Activated naive CD8-positive, alpha-beta T cell treated with anti-CD3 and anti-CD28 coated beads for 36 hours (primary cell): ENCODE data around the gene NTN4. TPM values are rescaled to one million over a fixed set of nuclear protein-coding genes. Genes with fewer than 3 reads are reported as not detected.
"Not testable (repeated sequence)": the region's sequence is repeated elsewhere in the genome, so short reads cannot be mapped to it uniquely, and the experiment has no call there.

Experiments
- DNase-seq: peaks from one replicate; pipeline ENCODE4 v3.0.0; 2021
- H3K27ac Mint-ChIP-seq: one replicate; pipeline ENCODE4 v1.8.0; 2022; ENCODE audit warnings: mild to moderate bottlenecking, moderate library complexity, mixed read lengths
- H3K27me3 Mint-ChIP-seq: one replicate; pipeline ENCODE4 v1.8.0; 2022; ENCODE audit warnings: mild to moderate bottlenecking, mixed read lengths
- H3K36me3 Mint-ChIP-seq: one replicate; pipeline ENCODE4 v1.8.0; 2021; ENCODE audit warnings: mild to moderate bottlenecking, mixed read lengths
- H3K4me1 Mint-ChIP-seq: one replicate; pipeline ENCODE4 v1.8.0; 2021; ENCODE audit warnings: mixed read lengths
- H3K4me3 Mint-ChIP-seq: one replicate; pipeline ENCODE4 v1.8.0; 2022; ENCODE audit warnings: mild to moderate bottlenecking, moderate library complexity, mixed read lengths
- H3K9me3 Mint-ChIP-seq: one replicate; pipeline ENCODE4 v1.8.0; 2022; ENCODE audit warnings: mixed read lengths
- total RNA-seq, 2 experiments: library from RNA; stranded (reverse); gene quantifications; one replicate each; pipeline ENCODE4 v1.2.3, GENCODE V29; 2021

Gene NTN4
- total RNA-seq, result not detected

GRCh38 chr12:95790033-95790916 lies at the start of gene NTN4:
Gene NTN4 (minus strand): TSS chr12:95790764. CDS start chr12:95790309, 455 bp downstream.
- Mint-ChIP-seq H3K27ac (no peak within 1 kb of the TSS), H3K4me3 (peak within 1 kb of the TSS; percentile 77), H3K9me3 (no peaks in the 10 kb centered on the region), H3K27me3 (peaks cover 81% of the 10 kb centered on the region), H3K36me3 (no peaks in the 10 kb centered on the region), H3K4me1 (peaks cover 21% of the 10 kb centered on the region)
- peak; percentile 31 for DNase-seq

DNA sequence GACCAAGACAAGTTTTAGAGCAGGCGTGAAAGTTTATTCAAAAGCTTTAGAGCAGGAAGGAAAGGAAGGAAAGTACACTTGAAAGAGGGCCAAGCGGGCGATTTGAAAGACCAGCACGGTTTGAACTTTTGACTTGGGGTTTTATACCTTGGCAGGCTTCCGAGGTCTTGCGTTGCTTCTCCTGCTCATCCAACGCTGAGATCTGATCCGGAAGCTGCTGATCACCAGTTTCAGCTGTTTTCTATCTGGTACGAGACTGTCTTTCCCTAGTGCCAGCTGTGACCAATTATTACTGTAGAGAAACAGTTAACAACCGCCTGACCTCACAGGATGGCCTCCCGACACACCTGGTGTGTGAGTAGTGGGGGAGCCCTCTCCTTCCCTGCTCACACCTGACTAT lies 47.6 kb upstream of the NTN4 start:
- no peak for DNase-seq
- Mint-ChIP-seq H3K36me3 (no peaks in the 10 kb centered on the region), H3K4me1 (peaks cover 6% of the 10 kb centered on the region), H3K9me3 (no peaks in the 10 kb centered on the region), H3K27ac (no peak overlapping the region), H3K27me3 (peaks cover 27% of the 10 kb centered on the region), H3K4me3 (no peak overlapping the region)

DNA sequence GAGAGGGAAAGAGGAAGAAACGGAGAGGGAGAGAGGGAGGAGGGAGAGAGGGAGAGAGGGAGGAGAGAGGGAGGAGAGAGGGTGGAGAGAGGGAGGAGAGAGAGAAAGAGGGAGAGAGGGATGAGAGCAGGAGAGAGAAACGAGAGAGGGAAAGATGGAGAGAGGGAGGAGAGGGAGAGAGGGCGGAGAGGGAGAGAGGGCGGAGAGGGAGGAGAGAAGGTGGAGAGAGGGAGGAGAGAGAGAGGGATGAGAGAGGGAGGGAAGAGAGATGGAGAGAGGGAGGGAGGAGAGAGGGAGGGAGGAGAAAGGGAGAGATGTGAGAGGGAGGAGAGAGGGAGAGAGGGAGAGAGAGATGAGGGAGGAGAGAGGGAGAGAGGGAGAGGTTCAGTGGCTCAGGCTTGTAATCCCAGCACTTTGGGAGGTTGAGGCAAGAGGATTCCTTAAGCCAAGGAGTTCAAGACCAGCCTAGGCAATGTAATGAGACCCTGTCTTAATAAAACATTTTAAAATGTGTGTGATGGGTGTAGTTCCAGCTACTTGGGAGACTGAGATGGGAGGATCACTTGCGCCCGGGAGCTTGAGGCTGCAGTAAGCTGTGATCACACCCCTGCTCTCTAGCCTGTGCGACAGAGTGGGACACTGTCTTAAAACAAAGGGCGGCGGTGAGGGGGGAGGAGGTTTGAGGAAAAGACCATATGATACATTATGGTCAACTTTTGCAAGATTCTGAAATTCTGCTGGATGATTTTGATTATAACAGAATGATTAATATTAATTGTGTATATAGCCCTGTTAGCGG lies 46.9 kb upstream of the NTN4 start:
- no peaks in the 10 kb centered on the region for H3K36me3 Mint-ChIP-seq
- DNase-seq, result no peak
- H3K4me1 Mint-ChIP-seq, result peaks cover 6% of the 10 kb centered on the region
- no peak overlapping the region for H3K4me3 Mint-ChIP-seq
- H3K27me3 Mint-ChIP-seq, result peaks cover 24% of the 10 kb centered on the region
- no peak overlapping the region for H3K27ac Mint-ChIP-seq
- H3K9me3 Mint-ChIP-seq, result no peaks in the 10 kb centered on the region

GRCh38 chr12:95836630-95837239 lies 46.2 kb upstream of the NTN4 start:
- H3K36me3 Mint-ChIP-seq, result no peaks in the 10 kb centered on the region
- DNase-seq, result no peak
- H3K4me1 Mint-ChIP-seq, result peaks cover 6% of the 10 kb centered on the region
- H3K27me3 Mint-ChIP-seq, result peaks cover 29% of the 10 kb centered on the region
- H3K27ac Mint-ChIP-seq, result no peak overlapping the region
- H3K9me3 Mint-ChIP-seq, result no peaks in the 10 kb centered on the region
- H3K4me3 Mint-ChIP-seq, result no peak overlapping the region

DNA sequence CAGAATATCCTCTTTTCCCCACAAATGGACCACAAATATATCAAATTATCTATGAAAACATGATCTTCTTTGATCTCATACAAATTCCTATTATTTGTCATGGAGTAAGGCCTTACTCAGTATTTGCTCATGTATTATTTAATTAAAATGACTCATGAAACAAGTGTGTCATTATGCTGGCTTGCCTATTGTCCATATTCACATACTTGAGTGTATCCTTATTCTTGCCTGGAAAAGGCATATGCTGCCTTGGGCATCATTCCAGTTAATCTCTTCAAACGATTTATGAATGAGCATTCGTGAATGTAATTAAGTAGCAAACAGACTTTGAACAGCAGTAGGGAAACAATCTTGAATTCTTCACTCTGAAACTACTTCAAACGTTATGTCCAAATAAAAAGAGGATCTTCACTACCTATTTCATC lies 45.6 kb upstream of the NTN4 start:
- Mint-ChIP-seq H3K27ac (no peak overlapping the region), H3K36me3 (no peaks in the 10 kb centered on the region), H3K27me3 (peaks cover 34% of the 10 kb centered on the region), H3K4me3 (no peak overlapping the region), H3K9me3 (no peaks in the 10 kb centered on the region), H3K4me1 (peaks cover 6% of the 10 kb centered on the region)
- DNase-seq, result no peak

DNA sequence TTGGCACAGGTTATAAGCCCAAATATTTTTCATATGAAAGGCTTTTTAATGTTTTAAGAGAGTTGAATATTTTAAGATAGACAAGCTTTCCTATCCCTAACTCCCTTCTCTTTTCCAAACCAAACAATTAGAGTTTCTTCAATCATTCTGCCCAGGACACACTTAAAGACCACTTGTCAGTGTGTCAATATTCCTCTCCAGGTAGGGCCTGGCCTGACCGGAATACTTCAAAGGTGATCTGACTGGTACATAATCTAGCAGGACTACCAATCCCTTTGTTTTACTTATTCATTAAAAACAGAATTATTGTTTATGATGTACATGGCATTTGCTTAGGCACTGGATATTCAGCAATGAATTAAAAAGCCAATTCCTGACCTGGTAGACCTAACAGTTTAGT lies 44.0 kb upstream of the NTN4 start:
- Mint-ChIP-seq H3K36me3 (no peaks in the 10 kb centered on the region), H3K27me3 (peaks cover 44% of the 10 kb centered on the region), H3K4me1 (peaks cover 6% of the 10 kb centered on the region), H3K4me3 (no peak overlapping the region), H3K9me3 (no peaks in the 10 kb centered on the region), H3K27ac (no peak overlapping the region)
- no peak for DNase-seq

DNA sequence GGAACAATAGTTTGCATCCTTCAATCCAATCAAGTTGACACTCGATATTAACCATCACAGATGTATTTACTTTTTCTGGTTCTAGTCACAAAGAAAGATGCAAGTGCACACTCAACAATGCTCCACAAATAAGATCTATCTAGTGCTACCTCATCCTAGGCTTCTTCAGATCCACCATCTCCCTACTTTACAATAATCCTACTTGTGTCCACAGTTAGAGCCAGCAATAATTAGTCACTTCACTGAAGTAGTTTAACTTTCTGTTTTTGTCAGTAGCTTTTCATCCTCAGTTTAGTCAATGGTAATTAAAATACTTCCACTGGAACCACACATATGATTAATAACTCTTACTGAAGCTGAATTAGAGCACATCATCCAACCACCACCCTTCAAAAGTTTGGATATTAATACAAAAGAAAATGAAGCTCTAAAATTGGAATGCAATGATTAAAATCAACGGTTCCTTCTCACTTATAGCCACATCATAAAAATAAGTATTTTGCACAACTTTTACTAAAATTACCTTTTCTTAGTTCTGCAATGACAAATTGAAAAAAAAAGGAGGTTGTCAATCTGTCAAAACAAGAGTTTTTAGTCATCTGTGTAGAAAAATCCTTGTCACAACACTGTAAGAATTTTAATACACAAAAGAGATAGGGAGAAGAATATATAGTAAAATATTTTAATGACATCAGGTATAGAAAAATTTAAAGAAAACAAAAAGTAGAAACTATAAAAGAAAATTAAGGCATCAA lies 39.9 kb upstream of the NTN4 start:
- Mint-ChIP-seq H3K9me3 (no peaks in the 10 kb centered on the region), H3K4me1 (no peaks in the 10 kb centered on the region), H3K4me3 (no peak overlapping the region), H3K27ac (no peak overlapping the region), H3K36me3 (no peaks in the 10 kb centered on the region), H3K27me3 (peaks cover 26% of the 10 kb centered on the region)
- no peak for DNase-seq

DNA sequence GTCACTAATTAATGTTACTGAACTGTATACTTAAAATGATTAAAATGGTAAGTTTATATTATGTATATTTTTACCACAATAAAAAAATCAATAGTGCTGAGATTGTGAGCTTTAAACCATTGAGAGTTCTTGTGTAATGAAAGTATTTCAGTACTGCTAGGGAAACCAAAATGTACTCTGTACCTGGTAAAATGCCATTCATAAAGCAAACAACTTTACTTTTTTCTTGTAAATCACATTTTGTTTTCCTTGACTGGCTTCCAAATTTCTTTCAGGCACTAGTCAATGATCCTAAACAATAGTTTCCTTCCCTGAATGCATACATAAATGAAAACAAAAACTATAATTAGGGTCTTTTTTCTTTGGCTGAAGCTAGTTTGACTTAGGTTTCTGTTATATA lies 38.8 kb upstream of the NTN4 start:
- Mint-ChIP-seq H3K4me3 (no peak overlapping the region), H3K4me1 (no peaks in the 10 kb centered on the region), H3K9me3 (no peaks in the 10 kb centered on the region), H3K27ac (no peak overlapping the region), H3K27me3 (peaks cover 29% of the 10 kb centered on the region), H3K36me3 (no peaks in the 10 kb centered on the region)
- no peak for DNase-seq

DNA sequence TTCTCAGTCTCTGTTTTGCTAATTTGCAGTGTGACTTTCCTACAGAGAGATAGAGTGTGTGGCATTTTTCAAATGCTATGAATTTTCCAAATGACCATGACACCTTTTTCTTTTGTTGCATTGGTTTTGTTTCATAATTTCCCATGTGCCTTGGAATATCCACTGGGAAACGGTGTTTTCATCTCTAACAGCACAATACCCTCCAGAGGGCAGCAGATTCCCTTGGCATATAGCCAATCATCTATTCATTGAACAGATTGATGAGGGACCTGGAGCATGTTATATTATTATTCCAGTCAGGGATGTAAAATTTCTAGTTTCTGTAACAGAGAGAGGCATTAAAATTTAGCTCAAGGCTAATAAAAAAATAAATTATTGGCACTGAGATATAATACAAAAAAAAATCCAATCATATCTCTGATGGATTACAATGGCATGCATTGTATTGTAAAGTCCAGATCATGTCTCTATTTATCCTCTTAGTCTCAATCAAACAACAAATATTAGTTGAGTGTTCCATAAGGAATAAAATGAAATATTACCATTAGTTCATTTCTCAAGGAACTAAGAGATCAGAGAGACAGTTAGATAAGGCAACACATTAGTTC lies 29.6 kb upstream of the NTN4 start:
- DNase-seq, result no peak
- Mint-ChIP-seq H3K36me3 (no peaks in the 10 kb centered on the region), H3K27ac (no peak overlapping the region)

GRCh38 chr12:95815632-95816212 lies 25.2 kb upstream of the NTN4 start:
- Mint-ChIP-seq H3K36me3 (no peaks in the 10 kb centered on the region), H3K4me3 (no peak overlapping the region), H3K27ac (no peak overlapping the region)

More for the DNA sequence above, 29.6 kb upstream of the NTN4 start:
- Mint-ChIP-seq H3K4me1 (no peaks in the 10 kb centered on the region), H3K4me3 (no peak overlapping the region), H3K27me3 (peaks cover 12% of the 10 kb centered on the region), H3K9me3 (no peaks in the 10 kb centered on the region)

DNA sequence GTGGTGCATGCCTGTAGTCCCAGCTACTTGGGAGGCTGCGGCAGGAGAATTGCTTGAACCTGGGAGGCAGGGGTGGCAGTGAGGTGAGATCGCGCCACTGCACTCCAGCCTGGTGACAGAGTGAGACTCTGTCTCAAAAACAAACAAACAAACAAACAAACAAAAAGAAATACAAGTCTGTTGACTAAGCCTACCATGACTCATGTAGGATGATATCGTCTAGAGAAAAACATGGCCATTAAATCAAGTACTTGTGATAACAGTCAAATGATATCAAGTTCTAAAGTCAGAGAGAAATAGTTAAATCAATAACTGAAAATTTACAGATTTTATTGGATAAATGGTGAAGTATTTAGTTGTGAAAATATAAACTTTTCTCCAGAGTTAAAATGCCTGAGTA lies 21.6 kb upstream of the NTN4 start:
- H3K4me3 Mint-ChIP-seq, H3K36me3 Mint-ChIP-seq, H3K4me1 Mint-ChIP-seq, DNase-seq, H3K9me3 Mint-ChIP-seq, H3K27ac Mint-ChIP-seq: not testable (repeated sequence)
- H3K27me3 Mint-ChIP-seq, result peaks cover 37% of the 10 kb centered on the region

More at GRCh38 chr12:95815632-95816212, 25.2 kb upstream of the NTN4 start:
- Mint-ChIP-seq H3K27me3 (peaks cover 26% of the 10 kb centered on the region), H3K9me3 (no peaks in the 10 kb centered on the region), H3K4me1 (no peaks in the 10 kb centered on the region)
- DNase-seq, result no peak

GRCh38 chr12:95810411-95810810 lies 19.8 kb upstream of the NTN4 start:
- DNase-seq, result no peak
- Mint-ChIP-seq H3K36me3 (no peaks in the 10 kb centered on the region), H3K4me1 (no peaks in the 10 kb centered on the region), H3K9me3 (no peaks in the 10 kb centered on the region), H3K27me3 (peaks cover 41% of the 10 kb centered on the region), H3K27ac (no peak overlapping the region), H3K4me3 (no peak overlapping the region)

DNA sequence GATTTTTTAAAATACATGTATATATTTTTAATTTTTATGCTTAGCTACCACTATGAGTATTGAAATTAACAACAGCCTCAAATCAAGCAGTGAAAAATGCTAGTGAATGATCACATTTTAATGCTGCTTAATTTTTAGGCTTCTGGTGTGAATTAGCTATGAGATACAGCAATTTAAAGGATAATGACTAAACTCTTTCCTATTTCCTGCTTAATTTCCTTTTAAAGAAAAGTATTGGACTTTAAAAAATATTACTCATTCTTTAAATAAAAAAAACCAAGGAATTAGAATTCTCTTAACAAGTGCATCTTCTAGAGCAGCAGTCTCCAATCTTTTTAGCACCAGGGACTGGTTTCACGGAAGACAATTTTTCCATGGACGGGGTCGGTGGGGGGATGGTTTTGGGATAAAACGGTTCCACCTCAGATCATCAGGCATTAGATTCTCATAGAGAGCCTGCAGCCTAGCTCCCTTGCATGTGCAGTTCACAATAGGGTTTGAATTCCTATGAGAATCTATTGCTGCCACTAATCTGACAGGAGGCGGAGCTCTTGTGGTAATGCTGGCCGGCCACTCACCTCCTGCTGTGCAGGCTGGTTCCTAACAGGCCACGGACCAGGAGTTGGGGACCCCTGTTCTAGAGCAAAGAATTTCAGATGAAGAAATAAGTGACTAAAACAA lies 18.6 kb upstream of the NTN4 start:
- Mint-ChIP-seq H3K36me3 (no peaks in the 10 kb centered on the region), H3K4me1 (no peaks in the 10 kb centered on the region), H3K4me3 (no peak overlapping the region), H3K9me3 (no peaks in the 10 kb centered on the region), H3K27me3 (peaks cover 40% of the 10 kb centered on the region), H3K27ac (no peak overlapping the region)
- no peak for DNase-seq
